A549 (cell line): Measurements from ENCODE around the gene STK33.

Source experiments
- CEBPB ChIP-seq, 2 experiments: fragments of >200 bp in 1 of 2; sonication (Bioruptor Twin) in 1 of 2; formaldehyde crosslinking in 1 of 2; IDR thresholded peaks; 2 replicates each; pipeline ENCODE4 v1.6.1; 2012 to 2016
- CHD2 ChIP-seq: fragments of 150-350 bp; IDR thresholded peaks from 2 replicates; pipeline ENCODE4 v1.6.1; 2014; ENCODE audit warnings: low read length; ENCODE audit not compliant: partially characterized antibody
- EP300 ChIP-seq, 2 experiments: fragments of >200 bp; sonication (Bioruptor Twin); formaldehyde crosslinking; IDR thresholded peaks; 2 replicates in 1 of 2; 3 replicates in 1 of 2; pipeline ENCODE4 v1.6.1; 2016 to 2017
- HMGXB4 ChIP-seq: fragments of 250-450 bp; sonication (Bioruptor Pico); IDR thresholded peaks from 2 replicates; pipeline ENCODE4 v1.5.0; 2021; ENCODE audit warnings: mild to moderate bottlenecking, moderate library complexity, borderline replicate concordance
- JUN ChIP-seq, 2 experiments: fragments of >200 bp; sonication (Bioruptor Twin); formaldehyde crosslinking; IDR thresholded peaks; 2 replicates in 1 of 2; 3 replicates in 1 of 2; pipeline ENCODE4 v1.6.1; 2016 to 2017
- NPAS2 ChIP-seq: fragments of 250-450 bp; sonication (Bioruptor Pico); IDR thresholded peaks from 2 replicates; pipeline ENCODE4 v1.8.0; 2022; ENCODE audit warnings: mild to moderate bottlenecking, moderate library complexity, borderline replicate concordance
- POLR2A ChIP-seq: IDR thresholded peaks from 2 replicates; pipeline ENCODE4 v1.6.1; 2012; ENCODE audit warnings: mild to moderate bottlenecking, low read length
- RAD21 ChIP-seq, 2 experiments: fragments of >200 bp in 1 of 2; sonication (Bioruptor Twin) in 1 of 2; formaldehyde crosslinking in 1 of 2; IDR thresholded peaks in 1 of 2; conservative IDR thresholded peaks in 1 of 2; 2 replicates in 1 of 2; 3 replicates in 1 of 2; pipeline ENCODE4 v1.6.1; 2012 to 2018; ENCODE audit warnings: inconsistent platforms in 1 of 2
- TF ChIP-seq, protein P1 (sequence below): fragments of >200 bp; sonication (Bioruptor Twin); formaldehyde crosslinking; IDR thresholded peaks from 3 replicates; pipeline ENCODE4 v1.5.1; 2016
- TF ChIP-seq, protein P2 (sequence below): fragments of 200-600 bp; sonication (generic); IDR thresholded peaks from 2 replicates; pipeline ENCODE4 v1.6.1; 2016; ENCODE audit warnings: antibody characterized with exemption, mild to moderate bottlenecking, moderate library complexity

- TF ChIP-seq EP300 (IDR thresholded peaks at IDR 0.05) (no peak), HMGXB4 (CRISPR knock-in tag) (no peak), CEBPB (IDR thresholded peaks at IDR 0.05) (no peak), NPAS2 (CRISPR knock-in tag) (no peak), CHD2 (no peak), POLR2A (no peak), JUN (IDR thresholded peaks at IDR 0.05) (no peak), RAD21 (conservative IDR thresholded peaks at IDR 0.05 in 1 of 2, IDR thresholded peaks at IDR 0.05 in 1 of 2) (no peak)
- TF ChIP-seq, protein P1, sequence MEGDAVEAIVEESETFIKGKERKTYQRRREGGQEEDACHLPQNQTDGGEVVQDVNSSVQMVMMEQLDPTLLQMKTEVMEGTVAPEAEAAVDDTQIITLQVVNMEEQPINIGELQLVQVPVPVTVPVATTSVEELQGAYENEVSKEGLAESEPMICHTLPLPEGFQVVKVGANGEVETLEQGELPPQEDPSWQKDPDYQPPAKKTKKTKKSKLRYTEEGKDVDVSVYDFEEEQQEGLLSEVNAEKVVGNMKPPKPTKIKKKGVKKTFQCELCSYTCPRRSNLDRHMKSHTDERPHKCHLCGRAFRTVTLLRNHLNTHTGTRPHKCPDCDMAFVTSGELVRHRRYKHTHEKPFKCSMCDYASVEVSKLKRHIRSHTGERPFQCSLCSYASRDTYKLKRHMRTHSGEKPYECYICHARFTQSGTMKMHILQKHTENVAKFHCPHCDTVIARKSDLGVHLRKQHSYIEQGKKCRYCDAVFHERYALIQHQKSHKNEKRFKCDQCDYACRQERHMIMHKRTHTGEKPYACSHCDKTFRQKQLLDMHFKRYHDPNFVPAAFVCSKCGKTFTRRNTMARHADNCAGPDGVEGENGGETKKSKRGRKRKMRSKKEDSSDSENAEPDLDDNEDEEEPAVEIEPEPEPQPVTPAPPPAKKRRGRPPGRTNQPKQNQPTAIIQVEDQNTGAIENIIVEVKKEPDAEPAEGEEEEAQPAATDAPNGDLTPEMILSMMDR = no peak
- TF ChIP-seq, protein P2, sequence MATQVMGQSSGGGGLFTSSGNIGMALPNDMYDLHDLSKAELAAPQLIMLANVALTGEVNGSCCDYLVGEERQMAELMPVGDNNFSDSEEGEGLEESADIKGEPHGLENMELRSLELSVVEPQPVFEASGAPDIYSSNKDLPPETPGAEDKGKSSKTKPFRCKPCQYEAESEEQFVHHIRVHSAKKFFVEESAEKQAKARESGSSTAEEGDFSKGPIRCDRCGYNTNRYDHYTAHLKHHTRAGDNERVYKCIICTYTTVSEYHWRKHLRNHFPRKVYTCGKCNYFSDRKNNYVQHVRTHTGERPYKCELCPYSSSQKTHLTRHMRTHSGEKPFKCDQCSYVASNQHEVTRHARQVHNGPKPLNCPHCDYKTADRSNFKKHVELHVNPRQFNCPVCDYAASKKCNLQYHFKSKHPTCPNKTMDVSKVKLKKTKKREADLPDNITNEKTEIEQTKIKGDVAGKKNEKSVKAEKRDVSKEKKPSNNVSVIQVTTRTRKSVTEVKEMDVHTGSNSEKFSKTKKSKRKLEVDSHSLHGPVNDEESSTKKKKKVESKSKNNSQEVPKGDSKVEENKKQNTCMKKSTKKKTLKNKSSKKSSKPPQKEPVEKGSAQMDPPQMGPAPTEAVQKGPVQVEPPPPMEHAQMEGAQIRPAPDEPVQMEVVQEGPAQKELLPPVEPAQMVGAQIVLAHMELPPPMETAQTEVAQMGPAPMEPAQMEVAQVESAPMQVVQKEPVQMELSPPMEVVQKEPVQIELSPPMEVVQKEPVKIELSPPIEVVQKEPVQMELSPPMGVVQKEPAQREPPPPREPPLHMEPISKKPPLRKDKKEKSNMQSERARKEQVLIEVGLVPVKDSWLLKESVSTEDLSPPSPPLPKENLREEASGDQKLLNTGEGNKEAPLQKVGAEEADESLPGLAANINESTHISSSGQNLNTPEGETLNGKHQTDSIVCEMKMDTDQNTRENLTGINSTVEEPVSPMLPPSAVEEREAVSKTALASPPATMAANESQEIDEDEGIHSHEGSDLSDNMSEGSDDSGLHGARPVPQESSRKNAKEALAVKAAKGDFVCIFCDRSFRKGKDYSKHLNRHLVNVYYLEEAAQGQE = no peak
These were observed 44.3 kb upstream of the STK33 start for GRCh38 chr11:8638300-8638699.
